ENCODE measurements around the gene DUS2. TPM values are rescaled to one million over a fixed set of nuclear protein-coding genes. Genes with fewer than 3 reads are reported as not detected.

Gene DUS2
- total RNA-seq, 1 donor: 11.3 TPM

DNA sequence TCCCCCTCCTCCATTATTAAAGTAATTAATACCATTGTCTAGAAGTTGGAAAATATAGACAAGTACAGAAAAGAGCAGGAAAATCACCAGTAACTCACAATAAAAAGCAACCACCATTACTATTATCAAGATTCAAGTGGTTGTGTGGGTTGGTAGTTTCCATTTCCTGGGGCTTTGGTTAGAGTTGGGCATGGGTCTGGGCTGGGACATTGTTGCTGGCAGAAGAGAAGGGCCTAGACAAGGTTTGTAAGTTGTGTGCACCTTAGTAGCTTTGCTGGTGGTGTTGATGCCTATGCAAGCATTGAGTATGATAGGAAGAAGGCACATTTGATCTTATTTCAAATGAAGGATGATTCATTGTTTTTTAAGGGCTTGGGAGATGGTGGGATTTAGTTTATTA is 36.7 kb downstream of the DUS2 start:
- H3K4me3 ChIP-seq (ENCODE audit: low read length): no peak overlapping the region
- H3K4me1 ChIP-seq (ENCODE audit: insufficient read depth, low read length): peaks cover 60% of the 10 kb centered on the region
- H3K9me3 ChIP-seq (ENCODE audit: low read depth, low read length): no peaks in the 10 kb centered on the region
- no peaks in the 10 kb centered on the region for H3K27me3 ChIP-seq (ENCODE audit: insufficient read depth, low read length)

DNA sequence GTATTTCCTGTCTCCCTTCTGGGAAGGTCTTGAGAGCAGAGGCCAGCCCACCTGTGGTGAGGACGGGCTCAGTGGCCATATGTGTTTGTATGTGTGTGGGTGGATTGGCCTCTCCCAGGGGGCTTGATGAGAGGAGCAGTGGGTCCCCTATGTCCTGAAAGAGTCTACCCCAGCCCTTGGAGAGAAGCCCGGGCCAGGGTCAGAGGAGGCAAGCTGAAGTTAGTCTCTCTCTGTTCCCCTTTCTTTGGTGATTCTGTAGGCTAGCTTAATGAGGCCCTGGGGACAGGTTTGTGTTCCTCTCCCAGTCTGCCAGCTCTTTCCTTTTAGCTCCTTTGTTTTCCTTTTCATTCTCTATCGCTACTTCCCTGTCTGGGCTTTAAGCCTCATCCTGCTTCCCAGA is 38.3 kb downstream of the DUS2 start:
- Histone ChIP-seq H3K4me3 (ENCODE audit: low read length) (no peak overlapping the region), H3K9me3 (ENCODE audit: low read depth, low read length) (no peaks in the 10 kb centered on the region), H3K27me3 (ENCODE audit: insufficient read depth, low read length) (no peaks in the 10 kb centered on the region), H3K4me1 (ENCODE audit: insufficient read depth, low read length) (peaks cover 76% of the 10 kb centered on the region)

DNA sequence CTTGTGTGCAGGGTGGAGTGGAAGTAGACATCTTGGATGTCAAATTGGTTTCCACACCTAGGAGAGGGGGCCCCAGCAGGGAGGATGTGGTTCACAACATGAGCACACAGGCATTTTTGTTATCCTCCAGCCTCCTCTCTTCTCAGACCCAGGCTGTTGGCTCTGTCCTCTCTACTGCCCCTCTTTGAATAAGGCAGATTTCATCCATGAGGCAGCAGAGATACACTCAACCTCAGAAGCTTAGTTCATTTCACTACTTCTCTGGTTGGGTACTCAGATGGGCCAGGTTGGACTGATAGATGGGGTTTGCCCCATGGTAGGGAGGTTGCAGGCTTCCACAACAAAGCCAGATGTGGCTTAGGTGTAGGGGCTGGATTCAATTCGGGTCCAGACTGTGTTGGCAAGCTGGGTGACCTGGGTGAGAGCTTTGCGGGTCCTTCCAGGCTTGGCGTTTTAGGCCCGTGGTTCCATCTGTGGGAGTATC is 39.9 kb downstream of the DUS2 start:
- Histone ChIP-seq H3K9me3 (ENCODE audit: low read depth, low read length) (no peaks in the 10 kb centered on the region), H3K4me3 (ENCODE audit: low read length) (no peak overlapping the region), H3K4me1 (ENCODE audit: insufficient read depth, low read length) (peaks cover 82% of the 10 kb centered on the region), H3K27me3 (ENCODE audit: insufficient read depth, low read length) (no peaks in the 10 kb centered on the region)

DNA sequence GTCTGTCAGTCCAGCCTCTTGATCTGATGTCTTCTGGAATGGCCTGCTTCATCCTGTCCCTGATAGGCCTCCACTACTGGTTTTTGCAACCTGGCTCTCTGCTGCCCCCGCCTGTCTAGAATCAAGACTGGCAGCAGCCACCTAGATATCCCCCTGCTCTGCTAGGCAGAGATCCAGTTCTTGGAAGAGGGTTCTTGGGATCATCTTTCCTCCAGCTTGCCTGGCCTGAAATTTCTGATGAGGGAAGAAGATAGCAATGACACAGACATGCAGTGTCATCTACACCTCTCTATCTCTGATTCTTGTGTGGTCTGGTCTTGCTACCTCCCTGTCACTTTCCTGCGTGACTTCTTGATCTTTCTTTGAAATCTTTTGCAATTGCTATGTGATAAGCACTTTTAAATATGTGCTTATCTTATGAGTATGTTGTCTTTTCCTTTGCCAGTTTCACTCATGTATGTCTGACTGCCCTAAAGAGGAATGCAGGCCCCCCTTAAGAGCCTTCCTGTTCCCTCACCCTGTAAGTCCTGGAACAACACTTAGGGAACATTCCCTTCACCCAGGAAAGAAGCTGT is 41.8 kb downstream of the DUS2 start:
- H3K9me3 ChIP-seq (ENCODE audit: low read depth, low read length): no peaks in the 10 kb centered on the region
- H3K4me3 ChIP-seq (ENCODE audit: low read length): no peak overlapping the region
- H3K4me1 ChIP-seq (ENCODE audit: insufficient read depth, low read length): peaks cover 86% of the 10 kb centered on the region
- H3K27me3 ChIP-seq (ENCODE audit: insufficient read depth, low read length): no peaks in the 10 kb centered on the region

DNA sequence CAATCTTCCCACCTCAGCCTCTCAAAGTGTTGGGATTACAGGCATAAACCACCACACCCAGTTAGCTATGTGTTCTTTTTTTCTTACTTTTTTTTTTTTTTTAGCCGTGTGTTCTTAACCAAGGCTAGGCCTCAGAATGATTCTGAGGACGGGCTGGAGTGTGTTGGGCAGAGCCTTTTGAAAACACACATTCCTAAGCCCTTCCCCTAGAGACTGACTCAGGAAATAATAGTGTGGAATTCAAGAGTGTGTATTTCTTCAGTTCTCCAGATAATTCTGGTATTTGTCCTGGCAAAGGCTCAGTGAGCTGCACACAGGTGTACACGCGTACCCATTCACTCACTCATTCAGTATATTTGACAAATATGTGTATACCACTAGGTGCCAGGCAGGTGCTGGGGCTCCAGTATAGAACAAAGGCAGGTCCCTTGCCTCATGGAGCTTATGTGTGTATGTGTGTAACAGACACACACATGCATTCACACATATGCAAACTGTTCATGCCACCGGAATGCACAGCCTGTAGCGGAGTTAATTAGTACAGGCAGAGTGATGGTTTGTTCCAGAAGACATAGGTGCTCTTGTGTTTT is 42.7 kb downstream of the DUS2 start:
- Histone ChIP-seq H3K4me1 (ENCODE audit: insufficient read depth, low read length) (peaks cover 86% of the 10 kb centered on the region), H3K27me3 (ENCODE audit: insufficient read depth, low read length) (no peaks in the 10 kb centered on the region), H3K9me3 (ENCODE audit: low read depth, low read length) (no peaks in the 10 kb centered on the region), H3K4me3 (ENCODE audit: low read length) (no peak overlapping the region)

DNA sequence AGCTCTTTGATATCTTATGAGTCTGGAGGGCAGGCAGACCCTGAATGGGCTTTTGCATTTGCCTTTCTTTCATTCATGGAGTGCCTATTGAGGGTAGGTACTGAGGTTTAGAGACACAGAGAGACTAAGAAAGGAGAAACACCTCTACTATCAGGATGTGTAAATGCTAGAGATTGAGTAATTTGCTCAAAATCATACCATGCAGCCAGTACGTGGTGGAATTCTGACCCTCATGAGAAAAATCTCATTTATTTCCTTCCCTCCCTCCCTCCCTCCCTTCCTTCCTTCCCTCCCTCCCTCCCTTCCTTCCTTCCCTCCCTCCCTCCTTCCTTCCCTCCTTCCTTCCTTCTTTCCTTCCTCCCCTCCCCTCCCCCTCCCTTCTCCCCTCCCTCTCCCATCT is 43.7 kb downstream of the DUS2 start:
- no peaks in the 10 kb centered on the region for H3K9me3 ChIP-seq (ENCODE audit: low read depth, low read length)
- H3K4me3 ChIP-seq (ENCODE audit: low read length): no peak overlapping the region
- peaks cover 86% of the 10 kb centered on the region for H3K4me1 ChIP-seq (ENCODE audit: insufficient read depth, low read length)
- no peaks in the 10 kb centered on the region for H3K27me3 ChIP-seq (ENCODE audit: insufficient read depth, low read length)

DNA sequence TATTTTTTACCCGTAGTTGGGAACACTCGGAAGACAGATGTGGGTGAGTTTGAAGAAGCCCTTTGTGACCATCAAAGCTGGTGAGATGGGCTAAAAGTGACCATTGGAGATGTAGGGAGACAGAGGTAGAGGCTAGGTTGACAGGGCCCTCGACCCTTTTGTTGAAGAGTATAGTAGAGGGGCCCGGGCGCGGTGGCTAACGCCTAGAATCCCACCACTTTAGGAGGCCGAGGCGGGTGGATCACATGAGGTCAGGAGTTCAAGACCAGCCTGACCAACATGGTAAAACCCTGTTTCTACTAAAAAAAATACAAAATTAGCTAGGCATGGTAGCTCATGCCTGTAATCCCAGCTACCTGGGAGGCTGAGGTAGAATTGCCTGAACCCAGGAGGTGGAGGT is 45.8 kb downstream of the DUS2 start:
- peaks cover 86% of the 10 kb centered on the region for H3K4me1 ChIP-seq (ENCODE audit: insufficient read depth, low read length)
- no peaks in the 10 kb centered on the region for H3K27me3 ChIP-seq (ENCODE audit: insufficient read depth, low read length)
- no peaks in the 10 kb centered on the region for H3K9me3 ChIP-seq (ENCODE audit: low read depth, low read length)
- no peak overlapping the region for H3K4me3 ChIP-seq (ENCODE audit: low read length)

DNA sequence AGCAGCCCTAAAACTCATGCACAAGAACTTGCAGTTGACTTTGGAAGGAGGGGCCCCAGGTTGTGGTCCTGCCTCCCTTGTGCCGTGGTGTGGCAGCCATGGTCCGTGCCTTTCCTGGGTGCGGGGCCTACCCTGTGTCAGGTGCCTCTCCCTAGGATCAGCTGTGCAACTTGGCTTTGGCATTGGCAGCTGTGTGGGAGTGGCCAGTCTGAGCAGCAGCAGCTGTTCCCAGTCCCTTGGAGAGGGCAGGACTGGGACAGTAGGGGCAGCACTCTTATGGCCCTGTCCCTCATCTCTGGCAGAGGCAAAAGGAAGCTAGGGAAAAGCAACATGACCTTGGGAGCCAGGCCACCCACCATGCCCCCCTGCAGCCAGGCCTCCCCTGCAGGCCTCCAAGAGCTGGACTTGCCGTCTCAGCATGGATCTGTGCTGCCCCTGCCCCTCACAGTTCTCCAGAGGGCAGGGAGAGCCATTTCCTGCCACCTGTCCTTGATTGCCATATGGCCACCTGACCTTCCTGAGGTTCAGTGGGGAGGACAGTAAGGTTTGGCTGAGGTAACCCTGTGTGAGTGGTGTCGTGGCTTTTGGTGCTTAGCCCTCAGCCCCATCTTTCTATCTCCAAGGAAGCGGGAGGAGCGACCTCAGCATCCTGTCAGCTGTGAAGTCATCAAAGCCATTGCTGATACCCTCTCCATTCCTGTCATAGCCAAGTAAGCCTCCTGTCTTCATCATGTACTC is 46.6 kb downstream of the DUS2 start:
- H3K9me3 ChIP-seq (ENCODE audit: low read depth, low read length): no peaks in the 10 kb centered on the region
- no peak overlapping the region for H3K4me3 ChIP-seq (ENCODE audit: low read length)
- H3K27me3 ChIP-seq (ENCODE audit: insufficient read depth, low read length): no peaks in the 10 kb centered on the region
- peaks cover 86% of the 10 kb centered on the region for H3K4me1 ChIP-seq (ENCODE audit: insufficient read depth, low read length)

DNA sequence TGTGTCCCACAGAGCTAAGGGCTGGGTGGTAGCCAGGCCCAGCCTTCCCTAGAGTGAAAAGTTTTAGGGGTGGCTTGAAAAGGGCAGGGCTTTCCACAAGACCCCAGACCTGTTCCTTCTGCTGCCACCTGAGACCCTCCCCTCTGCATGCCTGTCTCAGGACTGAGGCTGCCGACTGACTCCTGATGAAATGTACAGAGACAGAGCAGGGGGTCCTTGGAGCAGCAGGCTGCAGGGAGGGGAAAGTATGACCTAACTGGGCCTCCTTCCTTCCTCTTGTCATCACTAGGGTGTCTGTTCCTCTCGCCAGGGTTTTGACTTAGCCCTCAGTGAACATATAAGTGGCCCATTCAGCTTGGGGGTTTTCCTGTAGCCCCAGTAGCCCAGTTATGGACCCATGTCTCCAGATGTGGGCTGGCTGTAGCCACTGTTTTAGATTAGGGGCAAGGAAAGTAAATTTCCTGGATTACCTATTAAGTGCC is 47.2 kb downstream of the DUS2 start:
- no peaks in the 10 kb centered on the region for H3K9me3 ChIP-seq (ENCODE audit: low read depth, low read length)
- no peaks in the 10 kb centered on the region for H3K27me3 ChIP-seq (ENCODE audit: insufficient read depth, low read length)
- no peak overlapping the region for H3K4me3 ChIP-seq (ENCODE audit: low read length)
- H3K4me1 ChIP-seq (ENCODE audit: insufficient read depth, low read length): peaks cover 86% of the 10 kb centered on the region

DNA sequence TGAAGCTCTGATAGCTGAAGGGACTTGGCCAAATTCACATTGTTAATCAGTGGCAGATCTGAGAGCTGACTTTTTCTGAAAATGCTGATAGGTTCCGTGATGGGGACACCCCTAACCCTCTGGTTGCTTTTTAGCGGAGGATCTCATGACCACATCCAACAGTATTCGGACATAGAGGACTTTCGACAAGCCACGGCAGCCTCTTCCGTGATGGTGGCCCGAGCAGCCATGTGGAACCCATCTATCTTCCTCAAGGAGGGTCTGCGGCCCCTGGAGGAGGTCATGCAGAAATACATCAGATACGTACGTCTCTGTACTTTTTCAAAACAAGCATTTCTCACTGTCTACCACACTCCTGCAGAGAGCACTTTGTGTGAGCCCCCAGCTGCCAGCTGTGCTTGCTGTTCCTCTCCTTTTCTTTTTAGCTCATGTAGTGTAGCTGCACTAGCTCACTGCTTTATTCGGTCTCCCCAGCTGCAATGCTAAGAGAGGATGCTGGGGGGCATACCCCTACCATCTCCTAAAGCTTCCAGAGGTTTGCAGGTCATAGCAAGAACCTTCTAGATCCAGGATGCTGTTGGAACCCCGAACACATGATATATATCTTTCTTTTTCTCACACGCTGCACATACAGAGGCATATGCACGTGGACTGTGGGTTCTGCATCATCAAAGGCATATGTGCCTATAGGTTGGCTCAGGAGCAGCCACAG is 47.9 kb downstream of the DUS2 start:
- H3K9me3 ChIP-seq (ENCODE audit: low read depth, low read length): no peaks in the 10 kb centered on the region
- peaks cover 86% of the 10 kb centered on the region for H3K4me1 ChIP-seq (ENCODE audit: insufficient read depth, low read length)
- no peaks in the 10 kb centered on the region for H3K27me3 ChIP-seq (ENCODE audit: insufficient read depth, low read length)
- no peak overlapping the region for H3K4me3 ChIP-seq (ENCODE audit: low read length)

DNA sequence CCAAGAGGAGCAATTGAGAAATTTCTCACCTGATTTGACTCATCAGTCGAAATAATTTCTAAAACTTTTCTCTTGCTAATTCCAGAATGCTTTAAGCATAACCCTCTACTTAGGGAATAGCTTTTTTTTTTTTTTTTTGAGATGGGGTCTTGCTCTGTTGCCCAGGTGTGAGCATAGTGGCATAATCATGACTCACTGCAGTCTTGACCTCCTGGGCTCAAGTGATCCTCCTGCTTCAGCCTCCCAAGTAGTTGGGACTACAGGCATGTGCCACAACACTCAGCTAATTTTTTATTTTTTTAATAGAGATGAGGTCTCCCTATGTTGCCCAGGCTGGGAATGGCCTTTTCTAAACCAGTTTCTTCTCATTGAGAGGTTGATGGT is 48.4 kb downstream of the DUS2 start:
- H3K4me1 ChIP-seq (ENCODE audit: insufficient read depth, low read length): peaks cover 86% of the 10 kb centered on the region
- H3K27me3 ChIP-seq (ENCODE audit: insufficient read depth, low read length): no peaks in the 10 kb centered on the region
- H3K4me3 ChIP-seq (ENCODE audit: low read length): no peak overlapping the region
- H3K9me3 ChIP-seq (ENCODE audit: low read depth, low read length): no peaks in the 10 kb centered on the region

DNA sequence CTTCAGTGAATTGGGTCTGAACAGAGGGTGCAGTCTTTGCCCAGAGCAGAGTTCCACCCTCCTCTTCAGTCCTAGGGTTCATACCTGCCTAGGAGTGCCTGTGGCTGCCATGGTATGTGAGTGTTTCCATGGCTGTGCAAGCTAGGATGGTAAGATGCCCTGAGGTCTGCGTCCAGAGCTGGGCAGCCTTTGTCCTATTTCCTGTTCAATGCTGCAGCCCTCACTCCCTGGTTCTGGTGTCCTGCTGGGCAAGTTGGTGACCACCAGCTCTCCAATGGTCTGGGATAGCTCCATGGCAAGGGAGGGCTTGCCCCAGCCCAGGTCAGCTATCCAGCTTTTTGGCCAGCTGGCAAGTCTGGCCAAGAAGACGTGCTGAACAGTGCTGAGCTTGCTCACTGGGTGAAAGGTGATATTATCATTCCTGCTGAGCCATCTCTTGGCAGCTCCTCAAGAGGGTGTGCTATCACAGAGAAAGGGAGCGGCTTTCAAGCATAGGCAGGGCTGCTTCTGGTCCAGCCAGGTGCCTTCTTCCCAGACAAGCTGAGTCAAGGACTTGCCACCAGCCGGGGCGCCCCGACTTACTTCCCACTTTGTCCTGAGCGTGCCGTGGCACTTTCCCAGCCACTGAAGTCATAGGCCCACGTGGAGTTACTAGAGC is 49.1 kb downstream of the DUS2 start:
- H3K27me3 ChIP-seq (ENCODE audit: insufficient read depth, low read length): no peaks in the 10 kb centered on the region
- H3K9me3 ChIP-seq (ENCODE audit: low read depth, low read length): no peaks in the 10 kb centered on the region
- peaks cover 90% of the 10 kb centered on the region for H3K4me1 ChIP-seq (ENCODE audit: insufficient read depth, low read length)
- H3K4me3 ChIP-seq (ENCODE audit: low read length): no peak overlapping the region

DNA sequence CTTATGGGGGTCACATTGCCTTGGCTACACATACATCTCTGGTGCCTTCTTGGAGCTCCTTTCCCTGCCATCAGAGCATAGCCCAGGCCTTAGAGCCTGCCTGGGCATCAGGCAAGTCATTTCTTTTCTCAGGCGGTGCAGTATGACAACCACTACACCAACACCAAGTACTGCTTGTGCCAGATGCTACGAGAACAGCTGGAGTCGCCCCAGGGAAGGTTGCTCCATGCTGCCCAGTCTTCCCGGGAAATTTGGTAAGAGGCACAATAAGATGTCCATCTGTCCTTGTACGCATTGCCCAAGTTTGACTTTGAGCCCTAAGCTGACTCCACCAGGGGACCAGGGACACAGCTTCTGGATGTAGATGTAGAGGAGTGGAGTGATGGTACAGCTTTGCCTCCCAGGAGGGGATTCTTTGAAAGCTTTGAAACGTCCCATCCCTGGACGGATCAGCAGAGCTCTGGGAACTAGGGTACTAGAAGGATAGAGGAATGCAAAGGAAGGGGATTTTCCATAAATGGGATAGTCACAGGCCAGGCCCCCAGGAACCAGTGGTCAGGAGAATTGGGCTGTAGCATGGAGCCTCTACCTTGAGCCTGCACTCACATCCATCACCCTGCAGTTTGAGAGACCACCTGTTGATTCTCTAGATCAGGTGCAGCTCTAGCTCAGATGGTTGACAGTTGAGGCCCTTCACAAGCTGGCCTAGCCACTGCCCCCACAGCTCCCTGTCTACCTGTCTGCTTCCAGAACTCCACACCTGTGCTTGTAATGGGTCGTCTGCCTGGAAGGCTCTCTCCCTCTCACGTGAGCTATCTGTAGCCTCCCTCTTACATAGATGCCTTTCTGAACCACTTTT is 51.0 kb downstream of the DUS2 start:
- Histone ChIP-seq H3K27me3 (ENCODE audit: insufficient read depth, low read length) (no peaks in the 10 kb centered on the region), H3K9me3 (ENCODE audit: low read depth, low read length) (no peaks in the 10 kb centered on the region), H3K4me3 (ENCODE audit: low read length) (no peak overlapping the region), H3K4me1 (ENCODE audit: insufficient read depth, low read length) (peaks cover 97% of the 10 kb centered on the region)
